CD14-positive monocyte (primary cell): ENCODE results near the gene FGF14. TPM values are rescaled to one million over a fixed set of nuclear protein-coding genes. Genes with fewer than 3 reads are reported as not detected.

Source experiments
- DNase-seq, 3 donors: peaks; one replicate each; pipeline ENCODE4 v3.0.0-alpha.2; 2011 to 2022
- H2AFZ ChIP-seq: 2 replicates; pipeline ENCODE4 v1.6.0; 2012; ENCODE audit warnings: mild to moderate bottlenecking, low read depth, low read length, inconsistent platforms; ENCODE audit not compliant: insufficient read depth, poor library complexity, severe bottlenecking
- H3K27ac ChIP-seq, 2 donors: 1 replicate in 1 of 2; 2 replicates in 1 of 2; pipeline ENCODE4 v1.5.1; 2012 to 2013; ENCODE audit warnings: low read length in 2 of 2, control low read depth in 1 of 2, inconsistent platforms in 1 of 2, low read depth in 1 of 2, mild to moderate bottlenecking in 1 of 2
- H3K27me3 ChIP-seq, 2 donors: one replicate each; pipeline versions ENCODE4 v1.6.0 to v1.6.1; 2011 to 2013; ENCODE audit warnings: low read length in 2 of 2; ENCODE audit not compliant: control insufficient read depth in 2 of 2, insufficient read depth in 2 of 2
- H3K36me3 ChIP-seq, 2 donors: replicated peaks in 1 of 2; 1 replicate in 1 of 2; 2 replicates in 1 of 2; pipeline versions ENCODE4 v1.5.1 to v1.6.1; 2012 to 2013; ENCODE audit warnings: low read length in 2 of 2, control low read depth in 1 of 2, inconsistent platforms in 1 of 2, mild to moderate bottlenecking in 1 of 2; ENCODE audit not compliant: insufficient read depth in 2 of 2, control insufficient read depth in 1 of 2
- H3K4me1 ChIP-seq, 2 donors: 1 replicate in 1 of 2; 2 replicates in 1 of 2; pipeline versions ENCODE4 v1.5.1 to v1.6.1; 2012 to 2013; ENCODE audit warnings: low read length in 2 of 2, control low read depth in 1 of 2, inconsistent platforms in 1 of 2, mild to moderate bottlenecking in 1 of 2, moderate library complexity in 1 of 2; ENCODE audit not compliant: insufficient read depth in 2 of 2, control insufficient read depth in 1 of 2
- H3K4me2 ChIP-seq: replicated peaks from 2 replicates; pipeline ENCODE3; 2012; ENCODE audit warnings: low read length, moderate library complexity, mild to moderate bottlenecking; ENCODE audit not compliant: poor library complexity, severe bottlenecking; ENCODE audit errors: extremely low read depth
- H3K4me3 ChIP-seq, 3 experiments: fragments of 200-600 bp in 1 of 3; sonication (generic) in 1 of 3; replicated peaks in 1 of 3; 1 replicate in 2 of 3; 2 replicates in 1 of 3; pipeline ENCODE4 v1.5.1; 2011 to 2013; ENCODE audit warnings: low read length in 3 of 3, mild to moderate bottlenecking in 3 of 3, control low read depth in 2 of 3, low read depth in 2 of 3, inconsistent platforms in 1 of 3, moderate library complexity in 1 of 3
- H3K79me2 ChIP-seq: 2 replicates; pipeline ENCODE4 v1.6.0; 2012; ENCODE audit warnings: mild to moderate bottlenecking, control low read depth, inconsistent platforms, low read length, moderate library complexity; ENCODE audit not compliant: insufficient read depth
- H3K9ac ChIP-seq: 2 replicates; pipeline ENCODE4 v1.6.0; 2017; ENCODE audit warnings: low read length, mild to moderate bottlenecking; ENCODE audit not compliant: insufficient read depth, poor library complexity, severe bottlenecking
- H3K9me3 ChIP-seq, 2 donors: replicated peaks in 1 of 2; 1 replicate in 1 of 2; 2 replicates in 1 of 2; pipeline versions ENCODE4 v1.5.1 to v1.6.1; 2012 to 2013; ENCODE audit warnings: low read length in 2 of 2, control low read depth in 1 of 2; ENCODE audit not compliant: control insufficient read depth in 1 of 2, insufficient read depth in 1 of 2
- H4K20me1 ChIP-seq: 2 replicates; pipeline ENCODE4 v1.6.0; 2012; ENCODE audit warnings: mild to moderate bottlenecking, low read length, control low read depth, moderate library complexity; ENCODE audit not compliant: insufficient read depth
- H3K27ac Mint-ChIP-seq, 7 donors: one replicate each; pipeline ENCODE4 v1.8.0; 2020; ENCODE audit warnings: mild to moderate bottlenecking in 7 of 7, mixed read lengths in 7 of 7, moderate library complexity in 6 of 7, inconsistent platforms in 2 of 7
- H3K27me3 Mint-ChIP-seq, 3 donors: one replicate each; pipeline ENCODE4 v1.8.0; 2021 to 2022; ENCODE audit warnings: low read depth in 3 of 3, mild to moderate bottlenecking in 3 of 3, mixed read lengths in 3 of 3, moderate library complexity in 3 of 3, inconsistent platforms in 1 of 3
- H3K36me3 Mint-ChIP-seq, 2 donors: one replicate each; pipeline ENCODE4 v1.8.0; 2020; ENCODE audit warnings: mixed read lengths in 2 of 2, inconsistent platforms in 1 of 2, mild to moderate bottlenecking in 1 of 2
- H3K4me1 Mint-ChIP-seq: one replicate; pipeline ENCODE4 v1.8.0; 2020; ENCODE audit warnings: mild to moderate bottlenecking, mixed read lengths
- H3K4me3 Mint-ChIP-seq, 2 donors: one replicate each; pipeline ENCODE4 v1.8.0; 2020; ENCODE audit warnings: mild to moderate bottlenecking in 2 of 2, mixed read lengths in 2 of 2, moderate library complexity in 1 of 2
- H3K9me3 Mint-ChIP-seq, 7 donors: one replicate each; pipeline ENCODE4 v1.8.0; 2020 to 2022; ENCODE audit warnings: mixed read lengths in 7 of 7, mild to moderate bottlenecking in 6 of 7, moderate library complexity in 6 of 7, inconsistent platforms in 2 of 7
- CTCF ChIP-seq: fragments of 200-600 bp; IDR thresholded peaks from one replicate; pipeline ENCODE4 v1.8.0; 2022; ENCODE audit warnings: antibody characterized with exemption, mild to moderate bottlenecking
- WGBS: methylation state at CpG from one replicate; pipeline ENCODE4 v1.1.5; 2013; ENCODE audit warnings: missing lambda C conversion rate; ENCODE audit not compliant: insufficient coverage; 5-methylcytosine and 5-hydroxymethylcytosine counted together
- intact Hi-C, 2 donors: fragments of 100-400 bp; cut with micrococcal nuclease; formaldehyde crosslinking; loops; one replicate each; pipeline versions ENCODE4 v1.15.0 to v1.15.1; 2023
- polyA plus RNA-seq, 3 donors: library from polyadenylated mRNA; depleted of rRNA in 1 of 3; unstranded in 2 of 3; stranded (reverse) in 1 of 3; fragments of 300-500 nt in 2 of 3; fragments of >200 nt in 1 of 3; fragmentation: Illumina TruSeq in 2 of 3; gene quantifications; 1 replicate in 2 of 3; 2 replicates in 1 of 3; pipeline ENCODE4 v1.2.3, GENCODE V29; 2012 to 2021

The FGF14 gene
- polyA plus RNA-seq, 3 donors: not detected

DNA sequence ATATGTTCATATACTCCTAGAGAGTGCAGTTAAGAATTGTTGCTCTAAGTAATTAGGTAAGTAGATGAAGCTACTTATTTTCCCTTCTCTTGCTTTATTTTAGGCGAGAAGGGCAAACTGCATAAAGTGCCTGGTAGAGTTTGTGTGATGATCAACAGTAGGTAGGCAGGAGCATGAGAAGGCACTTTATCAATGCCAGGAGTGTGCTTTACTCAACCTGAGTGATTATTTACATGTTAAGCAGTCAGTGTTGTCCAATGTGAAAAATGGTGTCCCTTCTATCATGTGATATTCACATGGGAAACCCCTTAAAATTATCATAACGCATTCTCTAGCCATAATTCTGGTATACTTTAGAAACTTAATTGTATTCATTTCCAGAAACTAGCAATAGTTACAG lies 655.3 kb downstream of the FGF14 start:
- Mint-ChIP-seq H3K27ac (no peak overlapping the region), H3K36me3 (no peaks in the 10 kb centered on the region), H3K27me3 (peaks cover 0 to 1% (median 1%) of the 10 kb centered on the region in 3 donors), H3K4me3 (no peak overlapping the region), H3K4me1 (peaks cover 3% of the 10 kb centered on the region), H3K9me3 (peaks cover 0 to 2% (median 0%) of the 10 kb centered on the region in 7 donors)
- H3K9ac ChIP-seq: no peak overlapping the region
- H3K27me3 ChIP-seq: no peaks in the 10 kb centered on the region
- no peak for TF ChIP-seq CTCF
- H2AFZ ChIP-seq: no peak overlapping the region
- no peak overlapping the region for H3K4me2 ChIP-seq
- no peaks in the 10 kb centered on the region for H3K4me1 ChIP-seq
- no CpG with 5 or more reads among the region's 2 CpGs for WGBS
- intact Hi-C loops: no loop called here
- H3K4me3 ChIP-seq: no peak overlapping the region
- no peaks in the 10 kb centered on the region for H3K9me3 ChIP-seq
- no peaks in the 10 kb centered on the region for H3K36me3 ChIP-seq
- no peaks in the 10 kb centered on the region for H3K79me2 ChIP-seq
- H4K20me1 ChIP-seq: no peaks in the 10 kb centered on the region
- DNase-seq: no peak
- H3K27ac ChIP-seq: no peak overlapping the region

- H3K4me3 Mint-ChIP-seq: no peak overlapping the region
- H3K9ac ChIP-seq: no peak overlapping the region
- peaks cover 0 to 3% (median 1%) of the 10 kb centered on the region in 3 donors for H3K27me3 Mint-ChIP-seq
- no peaks in the 10 kb centered on the region for H3K4me1 ChIP-seq
- TF ChIP-seq CTCF: no peak
- no peak overlapping the region for H3K27ac Mint-ChIP-seq
- intact Hi-C loops: no loop called here
- no peaks in the 10 kb centered on the region for H3K9me3 ChIP-seq
- H3K27ac ChIP-seq: no peak overlapping the region
- peaks cover 0 to 5% (median 0%) of the 10 kb centered on the region in 7 donors for H3K9me3 Mint-ChIP-seq
- no peaks in the 10 kb centered on the region for H3K79me2 ChIP-seq
- no peaks in the 10 kb centered on the region for H3K27me3 ChIP-seq
- H3K36me3 ChIP-seq: no peaks in the 10 kb centered on the region
- H3K4me2 ChIP-seq: no peak overlapping the region
- no peaks in the 10 kb centered on the region for H3K4me1 Mint-ChIP-seq
- WGBS: 77% methylated on average over 5 of the region's 9 CpGs
- no peak for DNase-seq
- no peak overlapping the region for H3K4me3 ChIP-seq
- no peaks in the 10 kb centered on the region for H4K20me1 ChIP-seq
- H2AFZ ChIP-seq: no peak overlapping the region
- no peaks in the 10 kb centered on the region for H3K36me3 Mint-ChIP-seq
Measured at GRCh38 chr13:101739382-101740178, 662.3 kb downstream of the FGF14 start.
